DMS53 (cell line): ENCODE data around the gene NEK6.
"Not testable (repeated sequence)": the region's sequence is repeated elsewhere in the genome, so short reads cannot be mapped to it uniquely, and the experiment has no call there.

Experiments
- DNase-seq: peaks from one replicate; lab custom pipeline; 2025; lab: John Stamatoyannopoulos, UW

The NEK6 gene

GRCh38 chr9:124228516-124228915 is 29.2 kb upstream of the NEK6 start:
- no peak for DNase-seq

- no peak for DNase-seq
Observed at GRCh38 chr9:124231095-124231737, 26.5 kb upstream of the NEK6 start.

- no peak for DNase-seq
Observed at GRCh38 chr9:124238546-124239140, 19.1 kb upstream of the NEK6 start.

GRCh38 chr9:124239249-124240073 is 18.3 kb upstream of the NEK6 start:
- no peak for DNase-seq

GRCh38 chr9:124242331-124243194 is 15.2 kb upstream of the NEK6 start:
- no peak for DNase-seq

GRCh38 chr9:124247393-124247792 is 10.4 kb upstream of the NEK6 start:
- not testable (repeated sequence) for DNase-seq

GRCh38 chr9:124248066-124248465 is 9.7 kb upstream of the NEK6 start:
- no peak for DNase-seq

- DNase-seq, result no peak
Observed at GRCh38 chr9:124248960-124249359, 8.8 kb upstream of the NEK6 start.

GRCh38 chr9:124251204-124251603 is 6.5 kb upstream of the NEK6 start:
- peak; percentile 28 for DNase-seq

GRCh38 chr9:124251605-124252378 is 6.0 kb upstream of the NEK6 start:
- peak; percentile 46 for DNase-seq

GRCh38 chr9:124252878-124253277 is 4.9 kb upstream of the NEK6 start:
- DNase-seq, result not testable (repeated sequence)

- no peak for DNase-seq
Observed at GRCh38 chr9:124254261-124254682, 3.5 kb upstream of the NEK6 start.

GRCh38 chr9:124255222-124255621 is 2.5 kb upstream of the NEK6 start:
- no peak for DNase-seq

- peak; percentile 94 for DNase-seq
Observed at GRCh38 chr9:124256517-124257069, 1.2 kb upstream of the NEK6 start.

- peak; percentile 59 for DNase-seq
Observed at GRCh38 chr9:124257070-124257843, 492 bp upstream of the NEK6 start.

- DNase-seq, result peak; percentile 71
Observed at GRCh38 chr9:124258607-124259157, 933 bp downstream of the NEK6 start.

GRCh38 chr9:124259158-124259808 is 1.5 kb downstream of the NEK6 start:
- peak; percentile 67 for DNase-seq

GRCh38 chr9:124260769-124261603 is 3.2 kb downstream of the NEK6 start:
- DNase-seq, result peak; percentile 74
